ENCODE data around the gene PHACTR2. TPM values are rescaled to one million over a fixed set of nuclear protein-coding genes. Genes with fewer than 3 reads are reported as not detected.
A peak's percentile ranks its signal among the peaks of the same experiment; 100 is the strongest.
"Not testable (repeated sequence)": the region's sequence is repeated elsewhere in the genome, so short reads cannot be mapped to it uniquely, and the experiment has no call there.

The PHACTR2 gene
- total and polyA plus RNA-seq, 7 donors, result 4.2 to 51.9 (median 17.6) TPM

DNA sequence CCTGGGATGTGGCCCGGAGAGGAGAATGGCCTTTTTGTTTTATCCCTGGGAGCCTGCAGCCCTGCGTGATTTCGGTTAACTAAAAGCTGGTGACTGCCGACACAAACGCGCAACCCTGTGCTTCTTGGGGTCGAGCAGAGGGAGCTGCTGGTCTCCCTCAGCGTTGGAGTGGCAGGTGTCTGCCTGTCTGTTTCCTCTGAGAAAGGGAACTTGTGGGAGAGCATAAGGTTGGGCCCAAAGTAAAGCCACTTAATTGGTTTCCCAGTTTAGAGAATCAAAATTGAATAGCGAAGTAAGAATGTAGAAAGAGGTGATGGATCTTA lies 165.9 kb downstream of the PHACTR2 start:
- no peak for DNase-seq
- 0 to 1% methylated on average over 9 of the region's 9 CpGs for WGBS, 2 donors
- TF ChIP-seq POLR2A (IDR thresholded peaks at IDR 0.05), result no peak
- TF ChIP-seq POLR2AphosphoS5 (IDR thresholded peaks at IDR 0.05), result no peak
- TF ChIP-seq, protein P1, sequence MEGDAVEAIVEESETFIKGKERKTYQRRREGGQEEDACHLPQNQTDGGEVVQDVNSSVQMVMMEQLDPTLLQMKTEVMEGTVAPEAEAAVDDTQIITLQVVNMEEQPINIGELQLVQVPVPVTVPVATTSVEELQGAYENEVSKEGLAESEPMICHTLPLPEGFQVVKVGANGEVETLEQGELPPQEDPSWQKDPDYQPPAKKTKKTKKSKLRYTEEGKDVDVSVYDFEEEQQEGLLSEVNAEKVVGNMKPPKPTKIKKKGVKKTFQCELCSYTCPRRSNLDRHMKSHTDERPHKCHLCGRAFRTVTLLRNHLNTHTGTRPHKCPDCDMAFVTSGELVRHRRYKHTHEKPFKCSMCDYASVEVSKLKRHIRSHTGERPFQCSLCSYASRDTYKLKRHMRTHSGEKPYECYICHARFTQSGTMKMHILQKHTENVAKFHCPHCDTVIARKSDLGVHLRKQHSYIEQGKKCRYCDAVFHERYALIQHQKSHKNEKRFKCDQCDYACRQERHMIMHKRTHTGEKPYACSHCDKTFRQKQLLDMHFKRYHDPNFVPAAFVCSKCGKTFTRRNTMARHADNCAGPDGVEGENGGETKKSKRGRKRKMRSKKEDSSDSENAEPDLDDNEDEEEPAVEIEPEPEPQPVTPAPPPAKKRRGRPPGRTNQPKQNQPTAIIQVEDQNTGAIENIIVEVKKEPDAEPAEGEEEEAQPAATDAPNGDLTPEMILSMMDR (IDR thresholded peaks at IDR 0.05), result no peak
- no peak for TF ChIP-seq EP300 (IDR thresholded peaks at IDR 0.05)
- Histone ChIP-seq H3K4me3 (peak overlapping the region; percentile 64 to 86 (median 78)), H3K27me3 (no peaks in the 10 kb centered on the region), H3K27ac (peak overlapping the region; percentile 89 to 97 (median 94)), H3K4me1 (peaks cover 0 to 19% (median 11%) of the 10 kb centered on the region in 4 donors), H3K36me3 (peaks cover 10 to 44% (median 25%) of the 10 kb centered on the region in 4 donors), H3K9me3 (no peaks in the 10 kb centered on the region)
- intact Hi-C loops (cut with DNase I), result loop anchor here (1.0 to 10.0 kb wide), 6 partner anchors 69 to 391 kb away; partner anchors contain the start of genes ADAT2, PEX3 and SF3B5

DNA sequence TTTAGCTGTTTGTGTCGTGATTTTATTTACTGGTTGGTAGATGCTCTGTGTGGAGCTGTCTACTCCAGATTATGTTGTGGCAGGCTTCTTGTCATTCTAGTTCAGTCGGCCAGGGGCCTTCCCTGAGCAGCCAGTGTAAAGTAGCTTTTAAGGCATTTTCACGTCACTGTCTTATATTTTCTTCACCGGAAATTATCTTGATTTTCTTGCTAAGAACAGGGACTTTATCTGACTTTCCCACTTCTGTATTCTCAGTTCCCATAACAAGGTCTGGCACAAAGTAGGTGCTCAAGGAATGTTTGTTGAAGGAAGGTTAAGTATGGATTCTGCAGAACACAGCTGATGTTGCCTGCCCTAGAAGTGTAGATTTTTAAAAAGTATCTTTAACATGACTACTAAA lies 166.2 kb downstream of the PHACTR2 start:
- Histone ChIP-seq H3K4me3 (peak overlapping the region; percentile 64 to 86 (median 78)), H3K9me3 (no peaks in the 10 kb centered on the region), H3K36me3 (peaks cover 14 to 47% (median 26%) of the 10 kb centered on the region in 4 donors), H3K27ac (peak overlapping the region; percentile 89 to 97 (median 94)), H3K27me3 (no peaks in the 10 kb centered on the region), H3K4me1 (peaks cover 0 to 19% (median 11%) of the 10 kb centered on the region in 4 donors)
- TF ChIP-seq, protein P1 (IDR thresholded peaks at IDR 0.05), result no peak
- TF ChIP-seq EP300 (IDR thresholded peaks at IDR 0.05), result no peak
- no peak for TF ChIP-seq POLR2A (IDR thresholded peaks at IDR 0.05)
- no peak for TF ChIP-seq POLR2AphosphoS5 (IDR thresholded peaks at IDR 0.05)
- WGBS, 2 donors, result 2 to 11% methylated on average over 4 of the region's 4 CpGs
- intact Hi-C loops (cut with DNase I), result loop anchor here (5.0 to 10.0 kb wide), 3 partner anchors 168 to 392 kb away; partner anchors contain the start of genes ADAT2, PEX3 and SF3B5
- no peak for DNase-seq

DNA sequence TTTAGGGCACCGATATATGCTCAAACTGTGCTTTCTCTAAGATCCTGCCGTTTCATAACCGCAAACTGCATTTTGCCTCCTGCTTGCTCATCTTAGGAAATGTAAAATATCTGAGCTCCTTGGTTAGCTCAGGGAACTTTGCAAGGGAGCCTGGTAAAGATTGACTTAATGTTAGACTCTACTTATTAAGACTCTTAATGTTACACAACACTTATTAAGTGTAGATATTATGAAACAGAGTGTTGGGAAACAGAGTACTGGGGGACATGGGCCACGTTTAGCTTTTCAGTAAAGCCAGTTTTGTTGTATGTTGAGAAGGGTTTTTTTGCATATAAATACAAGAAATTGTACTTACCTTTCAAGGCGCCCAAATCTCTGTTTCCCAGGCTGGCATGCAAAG lies 167.3 kb downstream of the PHACTR2 start:
- H3K36me3 ChIP-seq, result peaks cover 16 to 57% (median 33%) of the 10 kb centered on the region in 4 donors
- TF ChIP-seq EP300 (IDR thresholded peaks at IDR 0.05), result no peak
- no peak for TF ChIP-seq POLR2A (IDR thresholded peaks at IDR 0.05)
- TF ChIP-seq POLR2AphosphoS5 (IDR thresholded peaks at IDR 0.05), result no peak
- TF ChIP-seq, protein P1 (IDR thresholded peaks at IDR 0.05), result no peak
- H3K27me3 ChIP-seq, result no peaks in the 10 kb centered on the region
- H3K9me3 ChIP-seq, result no peaks in the 10 kb centered on the region
- peaks cover 0 to 19% (median 11%) of the 10 kb centered on the region in 4 donors for H3K4me1 ChIP-seq
- H3K4me3 ChIP-seq, result no peak overlapping the region
- intact Hi-C loops (cut with DNase I), result loop anchor here (10.0 kb wide), 1 partner anchor 250 kb away; the partner anchor contains the start of gene SF3B5
- WGBS, 2 donors, result 91 to 92% methylated on average over 5 of the region's 5 CpGs
- H3K27ac ChIP-seq, result no peak overlapping the region
- no peak for DNase-seq

- H3K27ac ChIP-seq; H3K4me1 ChIP-seq; DNase-seq; H3K4me3 ChIP-seq; H3K9me3 ChIP-seq; H3K27me3 ChIP-seq; intact Hi-C loops (cut with DNase I): not testable (repeated sequence)
- peaks cover 20 to 92% (median 58%) of the 10 kb centered on the region in 4 donors for H3K36me3 ChIP-seq
- 95 to 97% methylated on average over 3 of the region's 3 CpGs for WGBS, 2 donors
Measured at GRCh38 chr6:143851706-143852105, 173.9 kb downstream of the PHACTR2 start.

GRCh38 chr6:143855057-143855456 lies 177.3 kb downstream of the PHACTR2 start:
- H3K36me3 ChIP-seq, result peaks cover 29 to 92% (median 57%) of the 10 kb centered on the region in 4 donors
- H3K27ac ChIP-seq; intact Hi-C loops (cut with DNase I); H3K9me3 ChIP-seq; H3K27me3 ChIP-seq; DNase-seq; H3K4me3 ChIP-seq; H3K4me1 ChIP-seq: not testable (repeated sequence)
- 98 to 100% methylated on average over 1 of the region's 1 CpG for WGBS, 2 donors

DNA sequence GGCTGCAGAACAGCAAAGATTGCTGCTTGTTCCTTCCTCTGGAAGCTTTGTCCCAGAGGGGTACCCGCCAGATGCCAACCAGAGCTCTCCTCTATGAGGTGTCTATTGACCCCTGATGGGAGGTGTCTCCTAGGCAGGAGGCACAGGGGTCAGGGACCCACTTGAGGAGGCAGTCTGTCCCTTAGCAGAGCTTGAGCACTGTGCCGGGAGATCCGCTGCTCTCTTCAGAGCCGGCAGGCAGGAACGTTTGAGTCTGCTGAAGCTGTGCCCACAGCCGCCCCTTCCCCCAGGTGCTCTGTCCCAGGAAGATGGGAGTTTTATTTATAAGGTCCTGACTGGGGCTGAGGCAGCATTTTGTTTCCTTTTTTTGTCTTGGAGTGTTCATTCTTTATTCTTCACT lies 179.0 kb downstream of the PHACTR2 start:
- DNase-seq; H3K27me3 ChIP-seq; H3K4me1 ChIP-seq; H3K9me3 ChIP-seq; H3K27ac ChIP-seq; intact Hi-C loops (cut with DNase I); H3K4me3 ChIP-seq: not testable (repeated sequence)
- H3K36me3 ChIP-seq, result peaks cover 25 to 92% (median 50%) of the 10 kb centered on the region in 4 donors
- 95 to 96% methylated on average over 6 of the region's 6 CpGs for WGBS, 2 donors
